Measurements from ENCODE around the gene IP6K1.

The IP6K1 gene

DNA sequence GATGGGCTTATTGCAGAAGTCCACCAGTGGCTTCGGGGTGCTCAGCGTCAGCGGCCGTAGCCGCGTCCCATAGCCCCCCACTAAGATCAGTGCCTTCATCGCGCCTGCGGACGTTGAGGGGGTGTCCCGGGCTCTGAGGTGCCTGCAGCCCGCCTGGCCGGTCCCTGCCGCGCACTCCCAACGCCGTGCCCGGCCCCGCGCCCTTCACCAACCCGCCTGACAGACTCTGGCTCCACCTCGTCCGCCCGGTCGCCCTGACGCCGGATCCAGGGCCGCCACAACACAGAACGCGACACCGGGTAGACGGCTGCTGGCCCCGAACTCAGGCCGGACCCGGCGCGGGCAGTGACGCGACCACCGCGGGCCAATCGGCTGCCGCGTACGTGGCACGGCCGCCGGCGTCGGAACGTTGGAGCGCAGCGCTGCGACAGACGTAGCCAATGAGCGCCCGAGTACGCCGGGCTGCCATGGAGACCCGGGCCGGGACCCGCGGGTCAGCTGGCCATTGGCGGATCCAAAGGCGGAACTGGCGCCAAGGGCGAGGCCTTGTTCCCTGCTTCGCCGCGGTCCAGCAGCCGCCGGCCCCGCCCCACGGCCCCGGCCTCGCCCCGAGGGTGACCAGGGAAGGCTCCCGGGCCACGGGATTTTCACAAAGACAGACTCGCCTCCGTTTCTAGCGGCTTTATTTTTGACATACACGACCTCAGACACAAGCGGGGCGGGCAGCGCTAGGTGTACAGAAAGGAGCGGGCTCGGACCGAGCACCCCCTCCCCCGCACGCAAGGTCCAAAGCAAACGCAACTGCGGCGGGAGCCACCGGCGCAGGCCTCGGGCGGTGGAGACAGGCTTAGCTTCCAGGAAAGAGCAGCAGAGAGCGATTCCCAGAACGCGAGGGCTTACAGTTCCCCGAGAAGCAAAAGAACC, 62.5 kb downstream of the IP6K1 start, which contains the start of gene GMPPB:
Gene GMPPB, minus strand, starts transcription at position 324 of the 924 bp plus-strand sequence. Its CDS starts 225 bp downstream, at position 99.
- Histone ChIP-seq H3K27ac (ENCODE audit: low read length) (no peak within 1 kb of the TSS), H3K4me3 (ENCODE audit: low read length) (peak within 1 kb of the TSS; percentile 81), H3K9me3 (ENCODE audit: control insufficient read depth, insufficient read depth, low read length) (no peaks in the 10 kb centered on the region), H3K27me3 (ENCODE audit: control insufficient read depth, insufficient read depth, low read length) (no peaks in the 10 kb centered on the region), H3K36me3 (ENCODE audit: control insufficient read depth, insufficient read depth, low read length) (peaks cover 27% of the 10 kb centered on the region), H3K4me1 (ENCODE audit: control insufficient read depth, insufficient read depth, low read length) (0 out of 2 replicates have a peak, but pooled peaks cover 3% of the 10 kb centered on the region)
- WGBS (ENCODE audit: insufficient coverage, insufficient read length): no CpG with 5 or more reads among the region's 102 CpGs
- DNase-seq (ENCODE audit: low read depth, low spot score): peak; percentile 85

DNA sequence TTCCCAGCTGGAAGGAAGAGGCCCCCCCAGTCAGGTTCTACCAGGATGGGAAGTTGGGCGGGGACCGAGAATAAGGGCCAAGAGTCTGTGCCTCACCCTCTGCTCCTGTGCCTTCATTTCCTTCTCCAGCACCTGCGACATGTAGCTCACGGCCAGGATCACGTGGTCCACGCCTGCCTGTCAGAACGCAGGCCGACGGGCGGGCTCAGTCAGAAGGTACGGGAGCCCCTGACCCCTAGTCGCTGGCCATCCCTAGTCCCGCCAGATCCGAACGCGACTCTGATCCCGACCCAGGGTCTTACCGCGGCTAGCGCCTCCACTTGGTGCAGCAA, 63.1 kb downstream of the IP6K1 start:
- H3K4me1 ChIP-seq (ENCODE audit: control insufficient read depth, insufficient read depth, low read length): peaks cover 7% of the 10 kb centered on the region

DNA sequence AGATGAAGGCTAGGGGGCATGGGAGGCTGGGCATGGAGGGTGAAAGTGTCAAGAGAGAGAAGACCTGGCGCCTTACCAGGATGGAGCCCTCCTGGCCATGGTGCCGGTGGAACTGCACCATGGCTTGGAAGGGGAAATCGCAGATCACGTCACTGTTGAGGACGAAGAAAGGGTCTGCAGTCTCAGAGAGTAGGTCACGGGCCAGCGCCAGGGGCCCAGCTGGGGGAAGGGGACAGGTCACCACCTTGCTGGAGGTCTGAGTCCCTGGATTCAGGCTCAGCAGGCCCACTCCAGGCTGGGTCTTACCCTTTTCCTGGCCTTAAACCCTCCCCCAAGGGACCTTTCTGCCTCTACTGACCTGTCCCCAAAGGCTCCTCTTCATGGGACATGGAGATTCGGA, 63.4 kb downstream of the IP6K1 start:
- Histone ChIP-seq H3K4me3 (ENCODE audit: low read length) (peak overlapping the region; percentile 81; the same call in 1 of the 2 replicates), H3K27ac (ENCODE audit: low read length) (no peak overlapping the region), H3K27me3 (ENCODE audit: control insufficient read depth, insufficient read depth, low read length) (no peaks in the 10 kb centered on the region), H3K4me1 (ENCODE audit: control insufficient read depth, insufficient read depth, low read length) (peaks cover 9% of the 10 kb centered on the region), H3K36me3 (ENCODE audit: control insufficient read depth, insufficient read depth, low read length) (peaks cover 27% of the 10 kb centered on the region), H3K9me3 (ENCODE audit: control insufficient read depth, insufficient read depth, low read length) (no peaks in the 10 kb centered on the region)
- no peak for DNase-seq (ENCODE audit: low read depth, low spot score)
- no CpG with 5 or more reads among the region's 8 CpGs for WGBS (ENCODE audit: insufficient coverage, insufficient read length)

More for the DNA sequence above, 63.1 kb downstream of the IP6K1 start:
- no CpG with 5 or more reads among the region's 20 CpGs for WGBS (ENCODE audit: insufficient coverage, insufficient read length)
- Histone ChIP-seq H3K4me3 (ENCODE audit: low read length) (peak overlapping the region; percentile 81), H3K27ac (ENCODE audit: low read length) (no peak overlapping the region), H3K27me3 (ENCODE audit: control insufficient read depth, insufficient read depth, low read length) (no peaks in the 10 kb centered on the region), H3K36me3 (ENCODE audit: control insufficient read depth, insufficient read depth, low read length) (peaks cover 27% of the 10 kb centered on the region), H3K9me3 (ENCODE audit: control insufficient read depth, insufficient read depth, low read length) (no peaks in the 10 kb centered on the region)
- DNase-seq (ENCODE audit: low read depth, low spot score): no peak

DNA sequence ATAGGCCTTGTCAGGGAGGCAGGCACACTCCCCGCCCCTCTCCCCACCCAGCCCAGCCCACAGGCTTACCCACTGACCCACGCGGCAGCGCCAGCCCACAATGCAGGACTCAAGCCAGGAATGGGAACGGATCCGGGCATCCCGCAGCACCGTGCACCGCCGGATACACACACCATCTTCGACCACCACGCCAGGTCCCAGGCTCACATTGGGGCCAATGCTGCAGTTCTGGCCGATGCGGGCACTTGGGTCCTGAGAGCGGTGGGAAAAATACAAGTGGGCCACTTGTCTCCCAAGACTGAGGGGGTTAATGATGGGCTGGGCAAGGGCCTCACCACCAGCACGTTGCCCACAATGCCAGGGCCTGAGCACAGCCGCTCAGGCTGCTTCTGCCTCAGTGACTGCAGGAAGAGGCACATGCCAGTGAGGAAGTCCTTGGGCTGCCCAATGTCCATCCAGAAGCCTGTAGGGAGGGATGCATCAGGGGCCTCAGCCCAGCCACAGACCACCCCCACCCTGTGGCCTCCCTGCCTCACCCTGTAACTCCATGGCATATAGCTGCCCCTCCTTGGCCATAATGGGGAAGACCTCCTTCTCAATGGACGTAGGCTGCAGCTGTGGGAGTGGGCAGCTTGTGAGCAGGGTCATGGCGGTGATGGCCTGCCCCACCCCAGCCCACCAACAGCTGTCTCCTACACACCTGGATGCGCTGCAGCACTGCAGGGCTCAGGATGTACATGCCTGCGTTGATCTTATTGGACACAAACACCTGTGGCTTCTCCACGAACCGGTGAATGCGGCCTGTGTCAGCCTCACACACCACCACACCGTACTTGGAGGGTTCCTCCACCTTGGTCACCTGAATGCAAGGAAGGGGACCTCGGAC, 64.2 kb downstream of the IP6K1 start:
- no peak for DNase-seq (ENCODE audit: low read depth, low spot score)
- Histone ChIP-seq H3K36me3 (ENCODE audit: control insufficient read depth, insufficient read depth, low read length) (peaks cover 23% of the 10 kb centered on the region), H3K9me3 (ENCODE audit: control insufficient read depth, insufficient read depth, low read length) (no peaks in the 10 kb centered on the region), H3K27ac (ENCODE audit: low read length) (no peak overlapping the region), H3K4me1 (ENCODE audit: control insufficient read depth, insufficient read depth, low read length) (peaks cover 9% of the 10 kb centered on the region), H3K27me3 (ENCODE audit: control insufficient read depth, insufficient read depth, low read length) (no peaks in the 10 kb centered on the region), H3K4me3 (ENCODE audit: low read length) (no peak overlapping the region)
- WGBS (ENCODE audit: insufficient coverage, insufficient read length): no CpG with 5 or more reads among the region's 26 CpGs

DNA sequence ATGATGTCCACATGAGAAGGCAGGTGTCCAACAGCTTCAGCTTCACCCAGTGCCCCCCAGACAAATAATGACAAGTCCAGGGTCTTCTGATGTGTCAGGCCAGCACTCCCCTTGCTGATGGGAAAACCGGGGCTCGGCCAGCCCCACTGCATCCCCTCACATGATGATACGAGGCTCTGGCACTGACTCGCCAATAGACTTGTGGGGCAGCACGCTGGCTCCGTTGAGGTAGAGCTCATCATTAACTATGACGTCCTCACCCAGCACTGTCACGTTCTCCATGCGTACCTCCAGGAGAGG, 64.8 kb downstream of the IP6K1 start:
- no peak for DNase-seq (ENCODE audit: low read depth, low spot score)
- H3K4me3 ChIP-seq (ENCODE audit: low read length): no peak overlapping the region
- no CpG with 5 or more reads among the region's 9 CpGs for WGBS (ENCODE audit: insufficient coverage, insufficient read length)
- peaks cover 9% of the 10 kb centered on the region for H3K4me1 ChIP-seq (ENCODE audit: control insufficient read depth, insufficient read depth, low read length)
- H3K27ac ChIP-seq (ENCODE audit: low read length): no peak overlapping the region
- no peaks in the 10 kb centered on the region for H3K27me3 ChIP-seq (ENCODE audit: control insufficient read depth, insufficient read depth, low read length)
- H3K9me3 ChIP-seq (ENCODE audit: control insufficient read depth, insufficient read depth, low read length): no peaks in the 10 kb centered on the region
- peaks cover 20% of the 10 kb centered on the region for H3K36me3 ChIP-seq (ENCODE audit: control insufficient read depth, insufficient read depth, low read length)

DNA sequence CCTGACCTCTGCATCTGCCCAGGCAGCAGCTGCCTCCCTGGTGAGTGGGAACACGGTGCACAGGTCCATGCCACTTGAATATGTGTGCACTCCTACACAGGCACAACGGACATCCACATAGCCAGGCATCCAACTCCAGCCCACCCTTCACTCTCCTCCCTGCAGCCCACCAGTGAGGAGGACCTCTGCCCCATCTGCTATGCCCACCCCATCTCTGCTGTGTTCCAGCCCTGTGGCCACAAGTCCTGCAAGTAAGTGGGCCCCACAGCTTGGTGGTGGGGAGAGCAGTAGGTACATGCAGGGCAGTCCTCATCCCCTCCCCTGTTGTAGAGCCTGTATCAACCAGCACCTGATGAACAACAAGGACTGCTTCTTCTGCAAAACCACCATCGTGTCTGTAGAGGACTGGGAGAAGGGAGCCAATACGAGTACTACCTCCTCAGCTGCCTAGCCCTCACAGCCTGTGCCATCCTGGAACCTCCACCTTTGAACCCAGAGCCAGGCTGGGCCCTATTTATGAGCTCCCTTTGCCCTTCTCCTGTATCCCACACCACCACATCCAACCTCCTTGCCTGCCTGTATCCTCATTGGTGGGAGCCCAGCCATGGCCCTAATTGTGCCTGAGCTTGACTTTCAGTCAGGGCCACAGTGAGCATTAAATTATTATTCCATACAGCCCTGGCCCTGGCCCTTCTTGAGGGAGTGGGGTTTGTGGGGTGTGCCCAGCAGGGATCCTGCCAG, 65.3 kb downstream of the IP6K1 start:
- H3K4me3 ChIP-seq (ENCODE audit: low read length): no peak overlapping the region
- H3K36me3 ChIP-seq (ENCODE audit: control insufficient read depth, insufficient read depth, low read length): peaks cover 20% of the 10 kb centered on the region
- H3K27ac ChIP-seq (ENCODE audit: low read length): no peak overlapping the region
- peaks cover 9% of the 10 kb centered on the region for H3K4me1 ChIP-seq (ENCODE audit: control insufficient read depth, insufficient read depth, low read length)
- WGBS (ENCODE audit: insufficient coverage, insufficient read length): no CpG with 5 or more reads among the region's 4 CpGs
- H3K9me3 ChIP-seq (ENCODE audit: control insufficient read depth, insufficient read depth, low read length): no peaks in the 10 kb centered on the region
- no peak for DNase-seq (ENCODE audit: low read depth, low spot score)
- no peaks in the 10 kb centered on the region for H3K27me3 ChIP-seq (ENCODE audit: control insufficient read depth, insufficient read depth, low read length)

DNA sequence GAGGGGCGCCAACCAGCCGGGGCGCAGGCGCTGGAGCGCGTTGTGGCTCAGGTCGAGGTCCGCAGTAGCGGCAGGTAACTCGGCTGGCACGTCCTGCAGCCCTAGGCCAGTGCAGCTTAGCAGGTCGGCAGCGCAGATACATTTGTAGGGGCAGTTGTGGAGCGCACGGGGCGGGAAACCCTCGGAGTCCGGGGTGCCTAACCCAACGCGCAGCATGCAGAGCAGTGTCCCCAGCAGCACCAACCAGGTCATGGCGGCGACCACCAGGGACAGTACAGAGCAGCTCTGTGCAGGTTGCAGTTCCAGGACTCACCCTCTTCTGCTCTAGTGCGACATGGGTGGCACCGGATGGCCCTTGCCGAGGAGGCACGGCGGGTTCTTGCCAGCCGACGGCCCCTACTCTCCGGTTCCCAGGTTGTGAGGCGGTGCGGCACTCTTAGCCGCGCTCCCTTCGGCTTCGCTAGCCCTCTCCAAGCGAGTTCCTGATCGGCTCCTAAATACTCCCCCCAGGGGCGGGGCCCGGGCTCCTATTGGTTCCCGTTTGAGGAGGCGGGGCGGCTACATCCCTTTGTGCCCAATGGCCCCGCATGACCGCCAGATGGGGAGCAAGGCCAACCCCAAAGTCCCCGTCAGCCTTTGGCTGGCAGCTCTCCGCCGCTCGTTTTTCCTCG, 67.0 kb downstream of the IP6K1 start, which contains the start of gene AMIGO3:
Gene AMIGO3, minus strand, starts transcription at position 471 of the 671 bp plus-strand sequence. Its CDS starts 219 bp downstream, at position 252.
- DNase-seq (ENCODE audit: low read depth, low spot score): peak; percentile 80
- WGBS (ENCODE audit: insufficient coverage, insufficient read length): no CpG with 5 or more reads among the region's 50 CpGs
- peaks cover 25% of the 10 kb centered on the region for H3K36me3 ChIP-seq (ENCODE audit: control insufficient read depth, insufficient read depth, low read length)

DNA sequence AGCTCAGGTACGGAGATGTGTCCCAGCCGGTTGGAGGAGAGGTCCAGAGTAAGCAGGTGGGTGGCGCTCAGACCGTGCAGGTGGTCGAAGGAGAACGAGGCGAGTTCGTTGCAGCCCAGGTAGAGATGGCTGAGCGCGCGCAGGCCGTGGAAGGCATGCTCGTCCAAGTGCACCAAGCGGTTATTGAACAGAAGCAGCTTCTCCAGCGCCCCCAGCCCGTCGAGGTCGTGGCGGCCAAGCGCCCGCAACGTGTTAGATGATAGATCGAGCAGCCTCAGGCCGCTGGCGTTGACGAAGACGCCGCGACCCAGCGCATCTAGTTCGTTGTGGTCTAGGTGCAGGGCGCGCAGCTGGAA, 67.5 kb downstream of the IP6K1 start:
- Histone ChIP-seq H3K4me3 (ENCODE audit: low read length) (peak overlapping the region; percentile 29; the same call in 1 of the 2 replicates), H3K27ac (ENCODE audit: low read length) (no peak overlapping the region), H3K4me1 (ENCODE audit: control insufficient read depth, insufficient read depth, low read length) (peaks cover 9% of the 10 kb centered on the region), H3K27me3 (ENCODE audit: control insufficient read depth, insufficient read depth, low read length) (no peaks in the 10 kb centered on the region), H3K36me3 (ENCODE audit: control insufficient read depth, insufficient read depth, low read length) (peaks cover 25% of the 10 kb centered on the region), H3K9me3 (ENCODE audit: control insufficient read depth, insufficient read depth, low read length) (no peaks in the 10 kb centered on the region)
- DNase-seq (ENCODE audit: low read depth, low spot score): no peak
- WGBS (ENCODE audit: insufficient coverage, insufficient read length): no CpG with 5 or more reads among the region's 33 CpGs

More for the DNA sequence above, 67.0 kb downstream of the IP6K1 start, which contains the start of gene AMIGO3:
- H3K27me3 ChIP-seq (ENCODE audit: control insufficient read depth, insufficient read depth, low read length): no peaks in the 10 kb centered on the region
- peaks cover 9% of the 10 kb centered on the region for H3K4me1 ChIP-seq (ENCODE audit: control insufficient read depth, insufficient read depth, low read length)
- H3K9me3 ChIP-seq (ENCODE audit: control insufficient read depth, insufficient read depth, low read length): no peaks in the 10 kb centered on the region
- peak within 1 kb of the TSS; percentile 29; the same call in 1 of the 2 replicates for H3K4me3 ChIP-seq (ENCODE audit: low read length)
- H3K27ac ChIP-seq (ENCODE audit: low read length): no peak within 1 kb of the TSS

DNA sequence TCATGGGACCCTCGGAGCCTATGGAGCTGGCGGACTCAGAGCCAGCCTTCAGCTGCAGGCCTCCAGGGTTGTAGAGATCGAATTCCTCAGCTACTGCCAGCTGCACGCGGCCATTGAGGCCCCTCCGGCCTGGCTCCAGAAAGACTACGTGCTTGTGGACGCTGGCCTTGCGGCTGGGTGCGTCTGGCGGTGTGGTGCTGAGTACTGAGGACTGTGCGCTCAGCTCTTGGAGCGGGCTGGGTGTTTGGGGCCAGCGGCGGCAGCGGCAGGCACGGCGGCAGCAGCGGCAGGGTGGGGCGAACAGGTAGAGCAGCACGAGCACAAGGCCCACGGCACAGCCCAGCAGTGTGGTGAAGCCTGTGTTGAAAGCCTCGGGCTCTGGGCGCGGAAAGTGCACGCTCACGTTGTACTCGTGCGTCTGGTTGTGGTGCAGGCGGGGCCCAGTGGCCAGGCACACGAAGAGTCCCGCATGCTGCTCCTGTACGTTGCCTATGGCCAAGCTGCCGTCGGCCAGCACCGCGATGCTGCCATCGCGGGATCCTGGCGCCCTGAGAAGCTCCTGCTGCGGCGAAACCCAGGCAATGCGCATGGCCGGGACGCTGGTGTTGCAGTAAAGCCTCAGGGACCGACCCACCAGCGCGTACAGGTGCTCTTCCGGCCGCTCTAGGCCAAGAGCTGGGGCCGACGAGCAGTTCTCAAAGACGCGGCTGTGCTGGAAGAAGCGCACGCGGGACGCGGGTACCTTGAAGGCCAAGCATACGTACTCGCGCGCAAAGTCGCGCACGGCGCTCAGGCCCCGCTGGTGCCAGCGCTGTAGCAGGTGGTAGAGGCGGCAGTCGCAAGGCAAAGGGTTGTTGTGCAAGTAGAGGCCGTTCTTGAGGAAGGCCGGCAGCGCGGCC, 68.1 kb downstream of the IP6K1 start:
- DNase-seq (ENCODE audit: low read depth, low spot score): no peak
- H3K27me3 ChIP-seq (ENCODE audit: control insufficient read depth, insufficient read depth, low read length): no peaks in the 10 kb centered on the region
- no CpG with 5 or more reads among the region's 75 CpGs for WGBS (ENCODE audit: insufficient coverage, insufficient read length)
- no peak overlapping the region for H3K27ac ChIP-seq (ENCODE audit: low read length)
- peak overlapping the region; percentile 29; the same call in 1 of the 2 replicates for H3K4me3 ChIP-seq (ENCODE audit: low read length)
- H3K4me1 ChIP-seq (ENCODE audit: control insufficient read depth, insufficient read depth, low read length): peaks cover 9% of the 10 kb centered on the region
- no peaks in the 10 kb centered on the region for H3K9me3 ChIP-seq (ENCODE audit: control insufficient read depth, insufficient read depth, low read length)
- H3K36me3 ChIP-seq (ENCODE audit: control insufficient read depth, insufficient read depth, low read length): peaks cover 25% of the 10 kb centered on the region

All from iPS DF 6.9 (cell line).